Measurements from ENCODE around the gene NUBP2.

NUBP2 gene

GRCh38 chr16:1775846-1776671, 6.7 kb upstream of the NUBP2 start:
- no peak overlapping the region for H3K4me3 ChIP-seq (ENCODE audit: low read depth, low read length)
- DNase-seq (ENCODE audit: low read depth): no peak
- TF ChIP-seq CTCF (IDR thresholded peaks at IDR 0.05; ENCODE audit: insufficient read depth, low read depth, low read length, missing control alignments): no peak

GRCh38 chr16:1776672-1776955, 6.1 kb upstream of the NUBP2 start:
- H3K4me3 ChIP-seq (ENCODE audit: low read depth, low read length): no peak overlapping the region
- no peak for TF ChIP-seq CTCF (IDR thresholded peaks at IDR 0.05; ENCODE audit: insufficient read depth, low read depth, low read length, missing control alignments)
- no peak for DNase-seq (ENCODE audit: low read depth)

GRCh38 chr16:1776991-1777374, 5.8 kb upstream of the NUBP2 start:
- H3K4me3 ChIP-seq (ENCODE audit: low read depth, low read length): no peak overlapping the region
- TF ChIP-seq CTCF (IDR thresholded peaks at IDR 0.05; ENCODE audit: insufficient read depth, low read depth, low read length, missing control alignments): no peak
- DNase-seq (ENCODE audit: low read depth): no peak

GRCh38 chr16:1777375-1778199, 5.2 kb upstream of the NUBP2 start:
- no peak for TF ChIP-seq CTCF (IDR thresholded peaks at IDR 0.05; ENCODE audit: insufficient read depth, low read depth, low read length, missing control alignments)
- H3K4me3 ChIP-seq (ENCODE audit: low read depth, low read length): no peak overlapping the region
- no peak for DNase-seq (ENCODE audit: low read depth)

- no peak for DNase-seq (ENCODE audit: low read depth)
- no peak for TF ChIP-seq CTCF (IDR thresholded peaks at IDR 0.05; ENCODE audit: insufficient read depth, low read depth, low read length, missing control alignments)
- H3K4me3 ChIP-seq (ENCODE audit: low read depth, low read length): no peak overlapping the region
These were observed 4.3 kb upstream of the NUBP2 start for GRCh38 chr16:1778200-1779179.

- no peak overlapping the region for H3K4me3 ChIP-seq (ENCODE audit: low read depth, low read length)
- no peak for DNase-seq (ENCODE audit: low read depth)
- TF ChIP-seq CTCF (IDR thresholded peaks at IDR 0.05; ENCODE audit: insufficient read depth, low read depth, low read length, missing control alignments): no peak
These were observed 3.5 kb upstream of the NUBP2 start for GRCh38 chr16:1779234-1779701.
